ENCODE data around the gene CDKAL1.
A peak's percentile ranks its signal among the peaks of the same experiment; 100 is the strongest.

CDKAL1 gene

DNA sequence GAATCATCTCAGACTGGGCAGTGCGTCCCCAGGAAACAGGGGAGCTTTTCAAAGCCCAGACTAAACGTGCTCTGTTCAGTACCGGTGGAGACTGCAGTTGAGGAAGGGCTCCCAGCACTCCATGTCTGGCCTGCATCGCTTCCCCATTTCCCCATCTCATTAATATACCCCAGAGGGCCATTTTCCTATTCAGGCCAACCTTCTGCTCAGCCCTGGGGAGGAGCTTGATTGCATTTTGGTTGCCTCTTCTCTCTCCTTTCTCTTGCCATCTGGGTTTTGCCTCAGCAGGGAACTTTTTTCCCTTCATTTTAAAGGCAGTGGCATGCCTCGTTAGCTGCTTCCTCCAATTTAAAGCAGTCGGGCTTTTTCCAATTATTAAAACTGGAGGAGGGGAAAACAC lies 665.0 kb downstream of the CDKAL1 start (continued):
- TF ChIP-seq, protein P1, sequence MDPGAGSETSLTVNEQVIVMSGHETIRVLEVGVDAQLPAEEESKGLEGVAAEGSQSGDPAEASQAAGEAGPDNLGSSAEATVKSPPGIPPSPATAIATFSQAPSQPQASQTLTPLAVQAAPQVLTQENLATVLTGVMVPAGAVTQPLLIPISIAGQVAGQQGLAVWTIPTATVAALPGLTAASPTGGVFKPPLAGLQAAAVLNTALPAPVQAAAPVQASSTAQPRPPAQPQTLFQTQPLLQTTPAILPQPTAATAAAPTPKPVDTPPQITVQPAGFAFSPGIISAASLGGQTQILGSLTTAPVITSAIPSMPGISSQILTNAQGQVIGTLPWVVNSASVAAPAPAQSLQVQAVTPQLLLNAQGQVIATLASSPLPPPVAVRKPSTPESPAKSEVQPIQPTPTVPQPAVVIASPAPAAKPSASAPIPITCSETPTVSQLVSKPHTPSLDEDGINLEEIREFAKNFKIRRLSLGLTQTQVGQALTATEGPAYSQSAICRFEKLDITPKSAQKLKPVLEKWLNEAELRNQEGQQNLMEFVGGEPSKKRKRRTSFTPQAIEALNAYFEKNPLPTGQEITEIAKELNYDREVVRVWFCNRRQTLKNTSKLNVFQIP (CRISPR knock-in tag; IDR thresholded peaks at IDR 0.05; ENCODE audit: borderline replicate concordance, low read depth), result no peak

DNA sequence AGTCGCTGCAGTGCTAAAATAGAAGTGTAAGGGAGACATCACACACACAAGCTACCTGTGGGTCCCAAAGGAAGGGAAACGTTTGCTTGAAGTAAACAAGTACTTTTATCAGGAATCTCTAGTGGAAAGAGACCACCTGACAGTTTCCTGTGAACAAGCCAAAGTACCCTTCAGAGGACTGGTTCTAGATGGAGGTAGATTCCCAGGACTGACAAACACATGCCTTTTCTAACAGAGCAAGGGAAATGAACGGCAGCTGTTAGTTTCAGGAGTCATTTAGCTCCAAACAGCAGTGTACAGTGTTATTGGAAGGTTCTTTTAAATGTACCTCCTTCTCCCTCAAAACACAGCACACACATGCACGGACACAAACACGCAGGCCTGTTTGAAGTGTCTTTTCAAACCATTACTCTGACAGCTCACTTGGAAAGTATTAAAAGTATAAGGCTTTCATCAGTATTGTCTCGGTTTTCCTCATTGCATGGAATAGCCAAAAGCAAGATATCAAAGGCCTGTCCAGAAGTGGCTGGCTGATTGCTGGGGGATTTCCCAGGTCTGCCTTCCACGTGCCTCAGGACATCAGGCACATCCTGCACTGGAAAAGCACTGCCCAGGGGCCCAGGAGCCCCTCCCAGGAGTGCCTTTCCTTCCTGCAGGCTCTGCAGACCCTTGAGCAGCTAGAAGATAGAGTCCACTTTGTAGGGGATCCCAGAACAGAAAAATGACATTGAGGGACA lies 666.0 kb downstream of the CDKAL1 start:
- ATAC-seq, result peak; percentile 44; the same call in 2 of the 3 replicates
- TF ChIP-seq OSR1 (CRISPR knock-in tag; IDR thresholded peaks at IDR 0.05), result no peak

DNA sequence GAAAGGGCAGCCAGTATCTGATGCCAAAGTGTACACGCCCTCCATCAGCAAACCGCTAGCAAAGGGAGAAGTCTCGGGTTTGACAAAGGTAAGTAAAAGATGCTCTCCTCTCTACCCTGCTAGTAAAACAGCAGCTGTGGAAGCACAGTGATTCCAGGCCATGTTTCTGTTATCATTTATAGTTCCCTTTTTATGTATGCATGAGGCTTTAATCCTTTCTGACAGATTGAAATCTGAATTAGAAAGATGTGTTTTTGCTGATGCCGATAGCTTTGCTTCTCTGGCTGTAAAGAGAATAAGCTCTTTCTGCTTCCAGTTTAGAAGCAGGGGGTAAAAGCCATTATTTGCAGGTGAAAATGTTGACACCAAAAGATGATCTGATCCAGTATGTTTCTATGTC lies 666.9 kb downstream of the CDKAL1 start:
- no peak; the same call in 2 of the 3 replicates for ATAC-seq
- TF ChIP-seq GLIS3 (CRISPR knock-in tag; IDR thresholded peaks at IDR 0.05) (no peak), ZNF8 (CRISPR knock-in tag; IDR thresholded peaks at IDR 0.05) (no peak), PPARA (CRISPR knock-in tag; IDR thresholded peaks at IDR 0.05; ENCODE audit: borderline replicate concordance) (no peak), ZNF565 (CRISPR knock-in tag; conservative IDR thresholded peaks at IDR 0.05; ENCODE audit: low read depth) (no peak), ZNF70 (CRISPR knock-in tag; IDR thresholded peaks at IDR 0.05) (no peak), TOX (CRISPR knock-in tag; IDR thresholded peaks at IDR 0.05; ENCODE audit: borderline replicate concordance) (no peak), RARB (CRISPR knock-in tag; IDR thresholded peaks at IDR 0.05) (no peak), ZC3H10 (CRISPR knock-in tag; IDR thresholded peaks at IDR 0.05) (no peak)
- TF ChIP-seq, protein P2, sequence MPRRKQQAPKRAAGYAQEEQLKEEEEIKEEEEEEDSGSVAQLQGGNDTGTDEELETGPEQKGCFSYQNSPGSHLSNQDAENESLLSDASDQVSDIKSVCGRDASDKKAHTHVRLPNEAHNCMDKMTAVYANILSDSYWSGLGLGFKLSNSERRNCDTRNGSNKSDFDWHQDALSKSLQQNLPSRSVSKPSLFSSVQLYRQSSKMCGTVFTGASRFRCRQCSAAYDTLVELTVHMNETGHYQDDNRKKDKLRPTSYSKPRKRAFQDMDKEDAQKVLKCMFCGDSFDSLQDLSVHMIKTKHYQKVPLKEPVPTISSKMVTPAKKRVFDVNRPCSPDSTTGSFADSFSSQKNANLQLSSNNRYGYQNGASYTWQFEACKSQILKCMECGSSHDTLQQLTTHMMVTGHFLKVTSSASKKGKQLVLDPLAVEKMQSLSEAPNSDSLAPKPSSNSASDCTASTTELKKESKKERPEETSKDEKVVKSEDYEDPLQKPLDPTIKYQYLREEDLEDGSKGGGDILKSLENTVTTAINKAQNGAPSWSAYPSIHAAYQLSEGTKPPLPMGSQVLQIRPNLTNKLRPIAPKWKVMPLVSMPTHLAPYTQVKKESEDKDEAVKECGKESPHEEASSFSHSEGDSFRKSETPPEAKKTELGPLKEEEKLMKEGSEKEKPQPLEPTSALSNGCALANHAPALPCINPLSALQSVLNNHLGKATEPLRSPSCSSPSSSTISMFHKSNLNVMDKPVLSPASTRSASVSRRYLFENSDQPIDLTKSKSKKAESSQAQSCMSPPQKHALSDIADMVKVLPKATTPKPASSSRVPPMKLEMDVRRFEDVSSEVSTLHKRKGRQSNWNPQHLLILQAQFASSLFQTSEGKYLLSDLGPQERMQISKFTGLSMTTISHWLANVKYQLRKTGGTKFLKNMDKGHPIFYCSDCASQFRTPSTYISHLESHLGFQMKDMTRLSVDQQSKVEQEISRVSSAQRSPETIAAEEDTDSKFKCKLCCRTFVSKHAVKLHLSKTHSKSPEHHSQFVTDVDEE (CRISPR knock-in tag; IDR thresholded peaks at IDR 0.05), result no peak
- TF ChIP-seq, protein P3, sequence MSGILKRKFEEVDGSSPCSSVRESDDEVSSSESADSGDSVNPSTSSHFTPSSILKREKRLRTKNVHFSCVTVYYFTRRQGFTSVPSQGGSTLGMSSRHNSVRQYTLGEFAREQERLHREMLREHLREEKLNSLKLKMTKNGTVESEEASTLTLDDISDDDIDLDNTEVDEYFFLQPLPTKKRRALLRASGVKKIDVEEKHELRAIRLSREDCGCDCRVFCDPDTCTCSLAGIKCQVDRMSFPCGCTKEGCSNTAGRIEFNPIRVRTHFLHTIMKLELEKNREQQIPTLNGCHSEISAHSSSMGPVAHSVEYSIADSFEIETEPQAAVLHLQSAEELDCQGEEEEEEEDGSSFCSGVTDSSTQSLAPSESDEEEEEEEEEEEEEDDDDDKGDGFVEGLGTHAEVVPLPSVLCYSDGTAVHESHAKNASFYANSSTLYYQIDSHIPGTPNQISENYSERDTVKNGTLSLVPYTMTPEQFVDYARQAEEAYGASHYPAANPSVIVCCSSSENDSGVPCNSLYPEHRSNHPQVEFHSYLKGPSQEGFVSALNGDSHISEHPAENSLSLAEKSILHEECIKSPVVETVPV (CRISPR knock-in tag; IDR thresholded peaks at IDR 0.05), result no peak
- TF ChIP-seq, protein P1 (CRISPR knock-in tag; IDR thresholded peaks at IDR 0.05; ENCODE audit: borderline replicate concordance, low read depth), result no peak
- TF ChIP-seq, protein P4, sequence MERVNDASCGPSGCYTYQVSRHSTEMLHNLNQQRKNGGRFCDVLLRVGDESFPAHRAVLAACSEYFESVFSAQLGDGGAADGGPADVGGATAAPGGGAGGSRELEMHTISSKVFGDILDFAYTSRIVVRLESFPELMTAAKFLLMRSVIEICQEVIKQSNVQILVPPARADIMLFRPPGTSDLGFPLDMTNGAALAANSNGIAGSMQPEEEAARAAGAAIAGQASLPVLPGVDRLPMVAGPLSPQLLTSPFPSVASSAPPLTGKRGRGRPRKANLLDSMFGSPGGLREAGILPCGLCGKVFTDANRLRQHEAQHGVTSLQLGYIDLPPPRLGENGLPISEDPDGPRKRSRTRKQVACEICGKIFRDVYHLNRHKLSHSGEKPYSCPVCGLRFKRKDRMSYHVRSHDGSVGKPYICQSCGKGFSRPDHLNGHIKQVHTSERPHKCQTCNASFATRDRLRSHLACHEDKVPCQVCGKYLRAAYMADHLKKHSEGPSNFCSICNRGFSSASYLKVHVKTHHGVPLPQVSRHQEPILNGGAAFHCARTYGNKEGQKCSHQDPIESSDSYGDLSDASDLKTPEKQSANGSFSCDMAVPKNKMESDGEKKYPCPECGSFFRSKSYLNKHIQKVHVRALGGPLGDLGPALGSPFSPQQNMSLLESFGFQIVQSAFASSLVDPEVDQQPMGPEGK (CRISPR knock-in tag; IDR thresholded peaks at IDR 0.05; ENCODE audit: borderline replicate concordance), result no peak
- TF ChIP-seq, protein P5, sequence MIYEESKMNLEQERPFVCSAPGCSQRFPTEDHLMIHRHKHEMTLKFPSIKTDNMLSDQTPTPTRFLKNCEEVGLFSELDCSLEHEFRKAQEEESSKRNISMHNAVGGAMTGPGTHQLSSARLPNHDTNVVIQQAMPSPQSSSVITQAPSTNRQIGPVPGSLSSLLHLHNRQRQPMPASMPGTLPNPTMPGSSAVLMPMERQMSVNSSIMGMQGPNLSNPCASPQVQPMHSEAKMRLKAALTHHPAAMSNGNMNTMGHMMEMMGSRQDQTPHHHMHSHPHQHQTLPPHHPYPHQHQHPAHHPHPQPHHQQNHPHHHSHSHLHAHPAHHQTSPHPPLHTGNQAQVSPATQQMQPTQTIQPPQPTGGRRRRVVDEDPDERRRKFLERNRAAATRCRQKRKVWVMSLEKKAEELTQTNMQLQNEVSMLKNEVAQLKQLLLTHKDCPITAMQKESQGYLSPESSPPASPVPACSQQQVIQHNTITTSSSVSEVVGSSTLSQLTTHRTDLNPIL (CRISPR knock-in tag; IDR thresholded peaks at IDR 0.05; ENCODE audit: low read depth), result no peak

- TF ChIP-seq TCF4 (CRISPR knock-in tag; IDR thresholded peaks at IDR 0.05; ENCODE audit: borderline replicate concordance), result 0 out of 2 replicates have a peak, but pooled peaks have one; percentile 20
- no peak for TF ChIP-seq TOX (CRISPR knock-in tag; IDR thresholded peaks at IDR 0.05; ENCODE audit: borderline replicate concordance)
- ATAC-seq, result no peak; the same call in 2 of the 3 replicates
Measured at GRCh38 chr6:21201637-21202350, 667.5 kb downstream of the CDKAL1 start.

All from SK-N-SH treated with all-trans-retinoic acid at 6 μM for 48 hours (cell line).